Measurements from ENCODE around the gene BCAN. TPM values are rescaled to one million over a fixed set of nuclear protein-coding genes. Genes with fewer than 3 reads are reported as not detected.

BCAN gene
- total RNA-seq, 1 experiment from 2014 or later = 1.2 TPM

- Histone ChIP-seq H4K5ac (ENCODE audit: insufficient read length, low read depth, low read length) (no peak overlapping the region), H3K4ac (ENCODE audit: low read depth, low read length) (no peak overlapping the region), H3K23me2 (ENCODE audit: insufficient read length, low read depth, low read length, poor library complexity, severe bottlenecking) (no peaks in the 10 kb centered on the region), H3K27me3 (ENCODE audit: insufficient read depth, low read length) (no peaks in the 10 kb centered on the region; the same call in 1 of the 2 replicates), H2BK12ac (ENCODE audit: insufficient read length, low read depth, low read length) (no peak overlapping the region), H3T11ph (ENCODE audit: low read length) (no peak overlapping the region), H3K27ac (ENCODE audit: insufficient read length, low read depth, low read length) (no peak overlapping the region), H2AK5ac (ENCODE audit: insufficient read length, low read length) (no peak overlapping the region), H2BK20ac (ENCODE audit: low read depth, low read length, poor library complexity, severe bottlenecking) (no peak overlapping the region), H3K23ac (ENCODE audit: insufficient read length, low read depth, low read length) (no peak overlapping the region), H2AFZ (ENCODE audit: low read length) (no peak overlapping the region), H3K14ac (ENCODE audit: insufficient read depth, low read length) (no peak overlapping the region), H3K4me2 (ENCODE audit: insufficient read depth, insufficient read length, low read length) (no peak overlapping the region), H4K91ac (ENCODE audit: insufficient read length, low read depth, low read length) (no peak overlapping the region), H2BK120ac (ENCODE audit: low read depth, low read length, poor library complexity, severe bottlenecking) (no peak overlapping the region), H4K8ac (replicated peaks; ENCODE audit: insufficient read length, low read depth, low read length) (no peak overlapping the region), H3K18ac (ENCODE audit: insufficient read length, low read depth, low read length) (no peak overlapping the region), H4K20me1 (ENCODE audit: control insufficient read depth, insufficient read depth, insufficient read length) (no peaks in the 10 kb centered on the region), H3K4me1 (ENCODE audit: insufficient read depth, low read length) (peaks cover 22% of the 10 kb centered on the region; the same call in 1 of the 2 replicates), H3K56ac (ENCODE audit: insufficient read length, low read depth, low read length) (no peak overlapping the region), H3K79me1 (ENCODE audit: insufficient read depth, low read depth, low read length, poor library complexity, severe bottlenecking) (no peaks in the 10 kb centered on the region), H2BK5ac (ENCODE audit: insufficient read length, low read length) (no peak overlapping the region), H2BK15ac (ENCODE audit: low read depth, low read length) (no peak overlapping the region), H3K9ac (ENCODE audit: extremely low read depth, insufficient read length, low read length) (no peak overlapping the region), H3K79me2 (ENCODE audit: insufficient read depth, low read length) (no peaks in the 10 kb centered on the region), H3K9me3 (ENCODE audit: control insufficient read depth, low read depth, low read length) (no peaks in the 10 kb centered on the region)
- H3K9me3 Mint-ChIP-seq = no peaks in the 10 kb centered on the region; a peak in 1 of 5 replicates
- H3K27ac Mint-ChIP-seq = peak overlapping the region; percentile 36 to 86 (median 64)
- peaks cover 84 to 86% of the 10 kb centered on the region in 2 experiments for H3K4me1 Mint-ChIP-seq
- peaks cover 20% of the 10 kb centered on the region for H3K27me3 Mint-ChIP-seq (ENCODE audit: low read depth)
- H3K4me3 Mint-ChIP-seq = peak overlapping the region; percentile 4 to 5; a peak in 1 of 5 replicates
- peak; percentile 61 for DNase-seq
- no peaks in the 10 kb centered on the region for H3K36me3 Mint-ChIP-seq (ENCODE audit: insufficient read depth in 1 of 3, low read depth in 3 of 3)
- no CpG with 5 or more reads among the region's 5 CpGs for WGBS (ENCODE audit: extremely low coverage, insufficient read length, low lambda C conversion rate)
- TF ChIP-seq CTCF (conservative IDR thresholded peaks at IDR 0.05) = no peak
Measured at GRCh38 chr1:156663178-156663577, 21.3 kb downstream of the BCAN start.
